Smooth muscle cell (in vitro differentiated cells): Measurements from ENCODE around the gene LHX4. TPM values are rescaled to one million over a fixed set of nuclear protein-coding genes. Genes with fewer than 3 reads are reported as not detected.

Source experiments
- DNase-seq: peaks from one replicate; lab custom pipeline; 2025; ENCODE audit not compliant: unreplicated experiment; lab: John Stamatoyannopoulos, UW
- H2AFZ ChIP-seq: fragments of 200-600 bp; sonication (generic); 2 replicates; pipeline ENCODE4 v1.6.0; 2016; ENCODE audit warnings: antibody characterized with exemption, low read depth, mild to moderate bottlenecking
- H3F3A ChIP-seq: fragments of 200-600 bp; sonication (generic); 2 replicates; pipeline ENCODE4 v1.6.0; 2017; ENCODE audit warnings: antibody characterized with exemption, low read depth
- H3K27ac ChIP-seq: fragments of 200-600 bp; sonication (generic); 2 replicates; pipeline ENCODE4 v1.5.1; 2016; ENCODE audit warnings: low read depth, mild to moderate bottlenecking
- H3K27me3 ChIP-seq: fragments of 200-600 bp; sonication (generic); 2 replicates; pipeline ENCODE4 v1.6.1; 2016; ENCODE audit warnings: low read depth, mild to moderate bottlenecking
- H3K36me3 ChIP-seq: fragments of 200-600 bp; sonication (generic); 2 replicates; pipeline ENCODE4 v1.5.1; 2016; ENCODE audit warnings: low read depth
- H3K4me1 ChIP-seq: fragments of 200-600 bp; sonication (generic); 2 replicates; pipeline ENCODE4 v1.5.1; 2016; ENCODE audit warnings: low read depth
- H3K4me2 ChIP-seq: fragments of 200-600 bp; sonication (generic); 2 replicates; pipeline ENCODE4 v1.6.0; 2016; ENCODE audit warnings: mild to moderate bottlenecking
- H3K4me3 ChIP-seq: fragments of 200-600 bp; sonication (generic); 2 replicates; pipeline ENCODE4 v1.5.1; 2016; ENCODE audit warnings: mild to moderate bottlenecking
- H3K79me2 ChIP-seq: fragments of 200-600 bp; sonication (generic); 2 replicates; pipeline ENCODE4 v1.6.0; 2016; ENCODE audit warnings: low read depth, mild to moderate bottlenecking
- H3K9ac ChIP-seq: fragments of 200-600 bp; sonication (generic); 2 replicates; pipeline ENCODE4 v1.6.0; 2016; ENCODE audit warnings: low read depth
- H3K9me3 ChIP-seq: fragments of 200-600 bp; sonication (generic); replicated peaks from 2 replicates; pipeline ENCODE4 v1.5.1; 2016; ENCODE audit warnings: low read depth
- H4K20me1 ChIP-seq: fragments of 200-600 bp; sonication (generic); 2 replicates; pipeline ENCODE4 v1.6.0; 2016; ENCODE audit warnings: low read depth
- CTCF ChIP-seq: fragments of 200-600 bp; sonication (generic); IDR thresholded peaks from 2 replicates; pipeline ENCODE4 v1.5.1; 2017; ENCODE audit warnings: borderline replicate concordance, mild to moderate bottlenecking, antibody characterized with exemption; ENCODE audit not compliant: insufficient read depth, poor library complexity, severe bottlenecking
- WGBS: methylation state at CpG from one replicate; pipeline ENCODE4 v1.1.7; 2016; ENCODE audit warnings: low lambda C conversion rate; 5-methylcytosine and 5-hydroxymethylcytosine counted together
- polyA plus RNA-seq: library from polyadenylated mRNA; unstranded; fragments of >200 nt; fragmentation: Nextera tagmentation; extraction: Ambion mirVana; gene quantifications from 2 replicates; pipeline ENCODE4 v1.2.1, GENCODE V29; 2016
- total RNA-seq: library from RNA; depleted of rRNA; stranded (reverse); fragments of >200 nt; gene quantifications from 2 replicates; pipeline ENCODE4 v1.2.3, GENCODE V29; 2014

LHX4 gene
- total and polyA plus RNA-seq, 2 experiments from 2014 or later: not detected

GRCh38 chr1:180250883-180251509 is 20.9 kb downstream of the LHX4 start:
- H4K20me1 ChIP-seq: no peaks in the 10 kb centered on the region

GRCh38 chr1:180251526-180252305 is 21.7 kb downstream of the LHX4 start:
- H3K4me3 ChIP-seq: no peak overlapping the region
- H3K9ac ChIP-seq: no peak overlapping the region
- no peaks in the 10 kb centered on the region for H3K36me3 ChIP-seq
- no peak for DNase-seq
- H4K20me1 ChIP-seq: no peaks in the 10 kb centered on the region
- no peaks in the 10 kb centered on the region for H3K4me1 ChIP-seq
- TF ChIP-seq CTCF: no peak
- WGBS: 79% methylated on average over 9 of the region's 9 CpGs
- H3K27ac ChIP-seq: no peak overlapping the region
- no peaks in the 10 kb centered on the region for H3F3A ChIP-seq
- no peak overlapping the region for H3K4me2 ChIP-seq
- no peaks in the 10 kb centered on the region for H3K79me2 ChIP-seq
- no peak overlapping the region for H2AFZ ChIP-seq
- H3K9me3 ChIP-seq: no peaks in the 10 kb centered on the region
- no peaks in the 10 kb centered on the region for H3K27me3 ChIP-seq

More at GRCh38 chr1:180250883-180251509, 20.9 kb downstream of the LHX4 start:
- H2AFZ ChIP-seq: no peak overlapping the region
- H3K4me2 ChIP-seq: no peak overlapping the region
- no peaks in the 10 kb centered on the region for H3F3A ChIP-seq
- H3K4me1 ChIP-seq: no peaks in the 10 kb centered on the region
- H3K9ac ChIP-seq: no peak overlapping the region
- no peak for DNase-seq
- H3K79me2 ChIP-seq: no peaks in the 10 kb centered on the region
- no peak overlapping the region for H3K4me3 ChIP-seq
- no peaks in the 10 kb centered on the region for H3K27me3 ChIP-seq
- no peaks in the 10 kb centered on the region for H3K36me3 ChIP-seq
- H3K9me3 ChIP-seq: no peaks in the 10 kb centered on the region
- no peak overlapping the region for H3K27ac ChIP-seq
- TF ChIP-seq CTCF: no peak
- WGBS: 84% methylated on average over 16 of the region's 16 CpGs

GRCh38 chr1:180252638-180253536 is 22.8 kb downstream of the LHX4 start:
- H3F3A ChIP-seq: no peaks in the 10 kb centered on the region
- no peak overlapping the region for H3K4me3 ChIP-seq
- no peak for DNase-seq
- H3K4me2 ChIP-seq: no peak overlapping the region
- H4K20me1 ChIP-seq: no peaks in the 10 kb centered on the region
- no peak overlapping the region for H2AFZ ChIP-seq
- no peaks in the 10 kb centered on the region for H3K36me3 ChIP-seq
- TF ChIP-seq CTCF: peak; percentile 70
- no peak overlapping the region for H3K27ac ChIP-seq
- H3K9ac ChIP-seq: no peak overlapping the region
- H3K27me3 ChIP-seq: no peaks in the 10 kb centered on the region
- H3K9me3 ChIP-seq: no peaks in the 10 kb centered on the region
- H3K4me1 ChIP-seq: no peaks in the 10 kb centered on the region
- 58% methylated on average over 12 of the region's 12 CpGs for whole genome bisulfite sequencing
- H3K79me2 ChIP-seq: no peaks in the 10 kb centered on the region
